Cardiac fibroblast (primary cell): ENCODE data around the gene MYEOV.

Experiments
- DNase-seq, 2 donors: peaks; one replicate each; pipeline versions ENCODE4 v3.0.0 to v3.0.0-alpha.2; 2010; ENCODE audit warnings: low read depth in 2 of 2
- H3K4me3 ChIP-seq, 2 donors: replicated peaks in 1 of 2; 1 replicate in 1 of 2; 2 replicates in 1 of 2; pipeline ENCODE4 v1.5.1; 2011; ENCODE audit warnings: low read depth in 2 of 2, low read length in 2 of 2, mild to moderate bottlenecking in 2 of 2, moderate library complexity in 1 of 2
- TF ChIP-seq, protein P1 (sequence below): IDR thresholded peaks from one replicate; pipeline ENCODE4 v1.5.1; 2011; ENCODE audit warnings: low read depth, mild to moderate bottlenecking, low read length, inconsistent platforms

The MYEOV gene

DNA sequence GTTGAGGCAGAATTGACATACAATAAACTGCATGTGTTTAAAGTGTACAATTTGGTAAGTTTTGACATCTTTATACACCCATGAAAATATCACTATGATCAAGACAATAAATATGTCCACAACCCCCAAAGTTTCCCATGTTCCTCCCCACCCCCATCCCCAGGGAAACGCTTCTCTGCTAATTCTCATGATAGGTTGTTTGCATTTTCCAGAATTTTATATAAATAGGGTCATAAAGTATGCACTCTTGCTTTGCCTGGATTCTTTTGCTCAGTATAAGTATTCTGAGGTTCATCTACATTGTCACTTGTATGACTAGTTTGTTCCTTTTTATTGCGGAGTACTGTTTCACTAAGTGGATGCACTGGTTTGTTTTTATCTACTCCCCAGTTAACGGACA is 35.6 kb downstream of the MYEOV start:
- TF ChIP-seq, protein P1, sequence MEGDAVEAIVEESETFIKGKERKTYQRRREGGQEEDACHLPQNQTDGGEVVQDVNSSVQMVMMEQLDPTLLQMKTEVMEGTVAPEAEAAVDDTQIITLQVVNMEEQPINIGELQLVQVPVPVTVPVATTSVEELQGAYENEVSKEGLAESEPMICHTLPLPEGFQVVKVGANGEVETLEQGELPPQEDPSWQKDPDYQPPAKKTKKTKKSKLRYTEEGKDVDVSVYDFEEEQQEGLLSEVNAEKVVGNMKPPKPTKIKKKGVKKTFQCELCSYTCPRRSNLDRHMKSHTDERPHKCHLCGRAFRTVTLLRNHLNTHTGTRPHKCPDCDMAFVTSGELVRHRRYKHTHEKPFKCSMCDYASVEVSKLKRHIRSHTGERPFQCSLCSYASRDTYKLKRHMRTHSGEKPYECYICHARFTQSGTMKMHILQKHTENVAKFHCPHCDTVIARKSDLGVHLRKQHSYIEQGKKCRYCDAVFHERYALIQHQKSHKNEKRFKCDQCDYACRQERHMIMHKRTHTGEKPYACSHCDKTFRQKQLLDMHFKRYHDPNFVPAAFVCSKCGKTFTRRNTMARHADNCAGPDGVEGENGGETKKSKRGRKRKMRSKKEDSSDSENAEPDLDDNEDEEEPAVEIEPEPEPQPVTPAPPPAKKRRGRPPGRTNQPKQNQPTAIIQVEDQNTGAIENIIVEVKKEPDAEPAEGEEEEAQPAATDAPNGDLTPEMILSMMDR = no peak

DNA sequence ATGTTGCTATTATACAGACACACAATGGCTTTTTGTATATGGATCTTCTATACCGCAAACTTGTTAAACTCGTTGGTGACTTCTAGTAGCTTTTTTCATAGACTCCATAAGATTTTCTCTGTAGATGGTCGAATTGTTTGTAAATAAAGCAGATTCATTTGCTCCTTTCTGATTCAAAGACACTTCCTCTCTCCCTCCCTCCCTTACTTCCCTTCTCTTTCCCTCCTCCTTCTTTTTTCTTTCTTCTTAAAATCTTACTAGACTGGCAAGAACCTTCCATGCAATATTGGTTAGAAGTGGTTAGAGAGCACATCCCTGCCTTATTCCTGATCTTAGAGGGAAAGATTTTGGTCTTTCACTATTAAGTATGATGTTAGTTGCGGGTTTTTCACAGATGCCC is 36.4 kb downstream of the MYEOV start:
- DNase-seq = no peak
- H3K4me3 ChIP-seq = no peak overlapping the region
- TF ChIP-seq, protein P1 = no peak

More for the DNA sequence above, 35.6 kb downstream of the MYEOV start:
- DNase-seq = no peak
- no peak overlapping the region for H3K4me3 ChIP-seq

DNA sequence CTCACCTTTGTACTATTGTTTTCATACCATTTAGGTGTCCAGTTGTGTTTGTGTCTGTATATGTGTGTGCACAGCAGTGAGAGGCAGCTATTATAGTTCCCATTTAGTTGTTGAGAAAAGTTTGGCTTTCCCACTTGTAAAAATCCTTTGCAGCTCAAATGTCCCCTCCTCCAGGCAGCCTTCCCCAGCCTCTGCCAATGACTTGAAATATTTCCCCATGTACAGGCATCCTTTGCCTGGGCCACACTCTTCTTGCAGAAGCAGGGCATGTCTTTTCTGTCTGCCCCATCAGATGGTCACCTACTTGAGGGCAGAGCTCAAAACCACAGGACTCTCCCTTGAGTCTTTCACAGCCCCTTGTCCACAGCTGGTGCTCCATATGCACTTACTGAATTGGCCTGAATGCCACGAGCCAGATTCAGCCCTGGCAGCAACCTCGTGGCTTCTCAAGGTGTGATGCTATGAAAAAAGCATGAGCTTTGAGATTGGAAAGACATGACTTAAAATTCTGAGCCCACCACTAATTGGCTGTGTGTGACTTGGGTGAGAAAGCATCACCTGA is 39.3 kb downstream of the MYEOV start:
- no peak for DNase-seq
- H3K4me3 ChIP-seq = no peak overlapping the region
- TF ChIP-seq, protein P1 = no peak

DNA sequence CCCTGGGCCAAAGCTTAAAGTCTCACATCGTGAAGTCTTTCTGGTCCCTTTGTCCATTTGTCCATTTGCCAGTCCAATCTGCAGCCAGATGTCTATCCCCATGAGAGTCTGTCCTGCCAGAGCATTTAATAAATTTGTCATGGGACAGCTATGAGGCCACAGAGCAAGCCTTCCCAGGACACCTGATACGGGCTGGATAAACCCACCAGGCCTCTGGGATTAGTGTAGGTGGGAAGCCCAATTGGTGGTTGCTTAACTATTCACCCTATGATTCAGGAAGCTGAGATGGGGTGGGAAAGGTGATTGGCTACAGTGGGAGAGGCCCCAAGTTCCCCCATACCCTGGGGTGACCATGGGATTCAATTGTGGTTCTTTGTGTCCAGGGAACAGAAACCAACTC is 39.9 kb downstream of the MYEOV start:
- no peak overlapping the region for H3K4me3 ChIP-seq
- no peak for DNase-seq
- TF ChIP-seq, protein P1 = no peak

DNA sequence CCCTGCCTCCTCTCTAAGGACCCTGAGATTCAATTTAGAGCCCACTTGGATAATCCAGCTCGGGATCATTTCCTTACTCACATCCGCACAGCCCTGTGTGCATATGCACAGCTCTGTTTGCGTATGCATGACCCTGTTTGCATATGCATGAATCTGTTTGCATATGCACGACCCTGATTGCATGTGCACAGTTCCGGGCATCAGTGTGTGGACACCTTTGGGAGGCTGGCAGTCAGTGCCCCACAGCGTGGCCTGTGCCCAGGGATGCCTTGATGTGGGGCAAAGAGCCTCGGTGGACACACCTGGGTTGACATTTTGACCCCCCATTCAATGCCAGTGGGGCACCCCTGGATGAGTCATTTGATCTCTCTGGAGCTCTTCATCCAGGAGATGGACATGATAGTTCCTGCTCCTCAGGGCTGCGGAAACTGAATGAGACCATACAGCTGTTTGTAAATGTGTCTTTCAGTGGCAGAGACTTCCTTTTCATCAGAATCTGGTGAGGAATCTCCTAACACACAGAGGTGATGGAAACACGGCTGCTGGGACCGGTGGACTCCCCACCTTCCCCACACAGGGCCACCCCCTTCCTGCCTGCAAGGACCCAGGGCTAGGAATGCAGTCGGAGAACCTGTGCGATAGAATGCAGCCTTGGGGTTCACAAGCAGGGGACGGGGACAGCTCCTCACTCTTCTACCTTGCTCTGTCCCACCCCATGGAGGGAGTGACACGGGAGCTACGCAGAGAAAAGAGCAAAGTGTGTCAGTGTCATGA is 41.2 kb downstream of the MYEOV start:
- H3K4me3 ChIP-seq = no peak overlapping the region
- DNase-seq = no peak
- TF ChIP-seq, protein P1 = no peak

DNA sequence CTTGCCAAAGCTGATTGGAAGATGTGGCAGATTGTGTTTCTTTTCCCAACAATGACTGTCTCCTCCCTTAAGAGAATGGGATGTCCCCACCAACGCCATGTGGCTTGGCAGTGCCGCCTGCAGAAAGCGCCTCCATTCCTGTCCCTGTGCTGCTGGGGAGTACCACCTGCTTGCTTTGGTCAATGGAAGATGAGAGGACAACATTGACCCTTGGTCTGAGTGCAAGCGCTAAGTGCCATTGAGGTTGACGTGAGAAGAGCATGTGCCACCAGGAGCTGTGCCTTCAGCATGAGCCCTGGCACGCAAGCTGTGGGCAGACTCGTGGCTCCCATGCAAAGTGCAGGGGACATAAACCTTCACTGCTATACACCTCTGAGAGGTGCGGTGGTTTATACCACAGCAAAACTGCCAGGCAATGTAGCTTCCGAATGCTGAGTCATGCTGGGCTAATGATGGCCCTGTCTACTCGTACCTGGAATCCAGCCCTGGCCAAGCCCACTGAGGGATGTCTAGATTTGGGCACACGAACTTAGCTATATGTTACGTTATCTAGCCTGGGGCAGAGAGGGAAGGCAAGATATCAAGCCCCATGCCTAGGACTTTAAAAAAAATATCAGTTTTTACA is 41.9 kb downstream of the MYEOV start:
- H3K4me3 ChIP-seq = no peak overlapping the region
- TF ChIP-seq, protein P1 = no peak
- DNase-seq = no peak
